ENCODE measurements around the gene EBF3. TPM values are rescaled to one million over a fixed set of nuclear protein-coding genes. Genes with fewer than 3 reads are reported as not detected.

The EBF3 gene
- total RNA-seq, 1 donor from 2014 or later = 0.07 TPM

DNA sequence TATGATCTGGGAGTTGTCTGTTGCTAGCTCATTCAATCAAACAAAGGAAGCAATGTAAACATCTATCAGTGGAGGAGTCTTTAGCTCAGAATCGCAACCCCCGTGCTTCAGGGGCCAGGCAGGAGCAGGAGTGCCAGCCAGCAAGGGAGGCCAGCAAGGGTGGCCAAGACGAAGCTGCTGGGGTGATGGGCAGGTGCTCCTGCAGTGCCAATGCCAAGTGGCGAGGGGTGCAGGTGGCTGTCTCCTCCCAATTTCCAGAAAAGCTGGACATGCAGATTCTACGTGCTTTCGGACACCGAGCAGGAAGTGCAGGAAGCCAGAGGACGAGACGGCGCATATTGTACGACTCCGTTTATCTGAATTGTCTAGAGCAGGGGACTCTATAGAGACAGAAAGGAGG, 48.1 kb upstream of the EBF3 start:
- no peaks in the 10 kb centered on the region for H3K36me3 Mint-ChIP-seq (ENCODE audit: low read depth, unreplicated experiment)
- Histone ChIP-seq H3K79me2 (ENCODE audit: insufficient read depth, low read length) (no peaks in the 10 kb centered on the region), H3K36me3 (ENCODE audit: insufficient read depth, low read length) (no peaks in the 10 kb centered on the region), H2AFZ (ENCODE audit: low read depth, low read length) (no peak overlapping the region), H3K9ac (ENCODE audit: low read length) (no peak overlapping the region), H3K27ac (ENCODE audit: low read depth, low read length) (no peak overlapping the region), H3K27me3 (ENCODE audit: insufficient read depth, low read length) (no peaks in the 10 kb centered on the region), H3K4me3 (ENCODE audit: insufficient read depth, low read depth, low read length) (no peak overlapping the region), H4K20me1 (ENCODE audit: insufficient read depth, low read length) (no peaks in the 10 kb centered on the region), H3K4me1 (ENCODE audit: insufficient read depth, low read length) (no peaks in the 10 kb centered on the region), H3K4me2 (ENCODE audit: low read length) (no peak overlapping the region), H3K9me3 (ENCODE audit: insufficient read depth, low read depth, low read length) (no peaks in the 10 kb centered on the region)
- no peaks in the 10 kb centered on the region for H3K4me1 Mint-ChIP-seq (ENCODE audit: low read depth, unreplicated experiment)
- FAIRE-seq (no peak), DNase-seq (ENCODE audit: low read depth) (no peak)
- H3K27me3 Mint-ChIP-seq (ENCODE audit: low read depth, unreplicated experiment) = peaks cover 35% of the 10 kb centered on the region
- no peak overlapping the region for H3K4me3 Mint-ChIP-seq (ENCODE audit: unreplicated experiment)
- TF ChIP-seq, protein P1, sequence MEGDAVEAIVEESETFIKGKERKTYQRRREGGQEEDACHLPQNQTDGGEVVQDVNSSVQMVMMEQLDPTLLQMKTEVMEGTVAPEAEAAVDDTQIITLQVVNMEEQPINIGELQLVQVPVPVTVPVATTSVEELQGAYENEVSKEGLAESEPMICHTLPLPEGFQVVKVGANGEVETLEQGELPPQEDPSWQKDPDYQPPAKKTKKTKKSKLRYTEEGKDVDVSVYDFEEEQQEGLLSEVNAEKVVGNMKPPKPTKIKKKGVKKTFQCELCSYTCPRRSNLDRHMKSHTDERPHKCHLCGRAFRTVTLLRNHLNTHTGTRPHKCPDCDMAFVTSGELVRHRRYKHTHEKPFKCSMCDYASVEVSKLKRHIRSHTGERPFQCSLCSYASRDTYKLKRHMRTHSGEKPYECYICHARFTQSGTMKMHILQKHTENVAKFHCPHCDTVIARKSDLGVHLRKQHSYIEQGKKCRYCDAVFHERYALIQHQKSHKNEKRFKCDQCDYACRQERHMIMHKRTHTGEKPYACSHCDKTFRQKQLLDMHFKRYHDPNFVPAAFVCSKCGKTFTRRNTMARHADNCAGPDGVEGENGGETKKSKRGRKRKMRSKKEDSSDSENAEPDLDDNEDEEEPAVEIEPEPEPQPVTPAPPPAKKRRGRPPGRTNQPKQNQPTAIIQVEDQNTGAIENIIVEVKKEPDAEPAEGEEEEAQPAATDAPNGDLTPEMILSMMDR (IDR thresholded peaks at IDR 0.05; ENCODE audit: insufficient read depth, low read depth, low read length) = no peak
- no peak for TF ChIP-seq EZH2 (IDR thresholded peaks at IDR 0.05; ENCODE audit: insufficient read depth, low read length)
- peaks cover 5% of the 10 kb centered on the region for H3K9me3 Mint-ChIP-seq (ENCODE audit: unreplicated experiment)
- H3K27ac Mint-ChIP-seq (ENCODE audit: unreplicated experiment) = no peak overlapping the region

DNA sequence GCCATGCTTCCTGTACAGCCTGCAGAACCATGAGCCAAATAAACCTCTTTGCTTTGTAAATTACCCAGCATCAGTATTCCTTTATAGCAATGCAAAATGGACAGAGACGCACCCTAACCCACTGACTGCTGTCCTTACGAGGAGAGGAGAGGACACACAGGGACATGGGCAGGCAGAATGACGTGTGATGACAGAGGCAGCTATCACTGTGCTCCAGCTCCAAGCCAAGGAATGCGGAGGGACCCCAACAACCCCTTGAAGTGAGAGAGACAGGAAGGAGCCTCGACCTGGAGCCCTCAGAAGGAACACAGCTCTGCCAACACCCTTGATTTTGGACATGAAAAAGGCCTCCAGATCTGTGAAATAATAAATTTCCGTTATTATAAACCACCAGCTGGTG, 46.6 kb upstream of the EBF3 start:
- H3K4me2 ChIP-seq (ENCODE audit: low read length) = no peak overlapping the region
- no peak overlapping the region for H3K4me3 ChIP-seq (ENCODE audit: insufficient read depth, low read depth, low read length)
- H3K27ac ChIP-seq (ENCODE audit: low read depth, low read length) = no peak overlapping the region
- no peaks in the 10 kb centered on the region for H3K36me3 ChIP-seq (ENCODE audit: insufficient read depth, low read length)
- TF ChIP-seq EZH2 (IDR thresholded peaks at IDR 0.05; ENCODE audit: insufficient read depth, low read length) = no peak
- TF ChIP-seq, protein P1 (IDR thresholded peaks at IDR 0.05; ENCODE audit: insufficient read depth, low read depth, low read length) = no peak
- no peak for FAIRE-seq
- no peak overlapping the region for H3K4me3 Mint-ChIP-seq (ENCODE audit: unreplicated experiment)
- H3K79me2 ChIP-seq (ENCODE audit: insufficient read depth, low read length) = no peaks in the 10 kb centered on the region
- H3K4me1 Mint-ChIP-seq (ENCODE audit: low read depth, unreplicated experiment) = no peaks in the 10 kb centered on the region
- peaks cover 41% of the 10 kb centered on the region for H3K27me3 Mint-ChIP-seq (ENCODE audit: low read depth, unreplicated experiment)
- no peak overlapping the region for H3K9ac ChIP-seq (ENCODE audit: low read length)
- no peak for DNase-seq (ENCODE audit: low read depth)
- no peak overlapping the region for H2AFZ ChIP-seq (ENCODE audit: low read depth, low read length)
- no peaks in the 10 kb centered on the region for H4K20me1 ChIP-seq (ENCODE audit: insufficient read depth, low read length)
- no peak overlapping the region for H3K27ac Mint-ChIP-seq (ENCODE audit: unreplicated experiment)
- H3K4me1 ChIP-seq (ENCODE audit: insufficient read depth, low read length) = no peaks in the 10 kb centered on the region
- H3K9me3 Mint-ChIP-seq (ENCODE audit: unreplicated experiment) = peaks cover 7% of the 10 kb centered on the region
- H3K27me3 ChIP-seq (ENCODE audit: insufficient read depth, low read length) = no peaks in the 10 kb centered on the region
- no peaks in the 10 kb centered on the region for H3K36me3 Mint-ChIP-seq (ENCODE audit: low read depth, unreplicated experiment)
- H3K9me3 ChIP-seq (ENCODE audit: insufficient read depth, low read depth, low read length) = no peaks in the 10 kb centered on the region

DNA sequence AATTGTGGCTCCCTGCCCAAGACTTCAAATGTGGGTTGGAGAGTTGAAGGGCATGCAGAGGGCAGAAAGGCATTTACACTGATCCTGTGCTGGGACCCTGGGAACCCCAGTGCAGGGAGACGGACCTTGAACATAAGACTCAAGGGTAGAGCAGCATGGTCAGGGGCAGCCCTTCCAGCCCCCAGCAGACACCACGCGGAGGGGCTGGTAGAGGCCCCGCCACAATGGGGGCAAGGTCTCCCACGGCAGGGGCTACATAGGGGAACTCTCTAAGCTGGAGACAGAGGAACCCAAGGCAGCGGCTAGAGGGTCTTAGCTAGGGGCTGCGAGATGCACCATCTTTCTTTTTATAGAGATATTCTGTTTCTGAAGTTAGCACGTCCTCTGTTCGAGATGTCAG, 45.2 kb upstream of the EBF3 start:
- Mint-ChIP-seq H3K4me1 (ENCODE audit: low read depth, unreplicated experiment) (no peaks in the 10 kb centered on the region), H3K9me3 (ENCODE audit: unreplicated experiment) (peaks cover 11% of the 10 kb centered on the region), H3K27me3 (ENCODE audit: low read depth, unreplicated experiment) (peaks cover 46% of the 10 kb centered on the region), H3K36me3 (ENCODE audit: low read depth, unreplicated experiment) (no peaks in the 10 kb centered on the region), H3K27ac (ENCODE audit: unreplicated experiment) (no peak overlapping the region), H3K4me3 (ENCODE audit: unreplicated experiment) (no peak overlapping the region)
- H3K9ac ChIP-seq (ENCODE audit: low read length) = no peak overlapping the region
- H4K20me1 ChIP-seq (ENCODE audit: insufficient read depth, low read length) = no peaks in the 10 kb centered on the region
- no peaks in the 10 kb centered on the region for H3K27me3 ChIP-seq (ENCODE audit: insufficient read depth, low read length)
- no peak for TF ChIP-seq EZH2 (IDR thresholded peaks at IDR 0.05; ENCODE audit: insufficient read depth, low read length)
- TF ChIP-seq, protein P1 (IDR thresholded peaks at IDR 0.05; ENCODE audit: insufficient read depth, low read depth, low read length) = no peak
- no peak for DNase-seq (ENCODE audit: low read depth)
- H3K36me3 ChIP-seq (ENCODE audit: insufficient read depth, low read length) = no peaks in the 10 kb centered on the region
- no peaks in the 10 kb centered on the region for H3K79me2 ChIP-seq (ENCODE audit: insufficient read depth, low read length)
- no peak for FAIRE-seq
- no peak overlapping the region for H2AFZ ChIP-seq (ENCODE audit: low read depth, low read length)
- no peak overlapping the region for H3K4me3 ChIP-seq (ENCODE audit: insufficient read depth, low read depth, low read length)
- H3K27ac ChIP-seq (ENCODE audit: low read depth, low read length) = no peak overlapping the region
- no peak overlapping the region for H3K4me2 ChIP-seq (ENCODE audit: low read length)
- H3K9me3 ChIP-seq (ENCODE audit: insufficient read depth, low read depth, low read length) = no peaks in the 10 kb centered on the region
- H3K4me1 ChIP-seq (ENCODE audit: insufficient read depth, low read length) = no peaks in the 10 kb centered on the region

Measured in astrocyte (in vitro differentiated cells and primary cell).